Upper lobe of left lung (tissue), 4 donors: ENCODE results near the gene DOCK4.

Experiments
- POLR2A ChIP-seq, 4 donors: fragments of 450-650 bp; IDR thresholded peaks; one replicate each; pipeline ENCODE4 v1.5.1; 2016 to 2017; ENCODE audit warnings: antibody characterized with exemption in 4 of 4, mild to moderate bottlenecking in 2 of 4
- TF ChIP-seq, protein P1 (sequence below), 6 experiments: fragments of 450-650 bp in 4 of 6; fragments of 200-600 bp in 2 of 6; sonication (generic) in 2 of 6; IDR thresholded peaks; one replicate each; pipeline ENCODE4 v1.5.1; 2016 to 2019; ENCODE audit warnings: antibody characterized with exemption in 6 of 6

- no peak for TF ChIP-seq POLR2A (IDR thresholded peaks at IDR 0.05)
- TF ChIP-seq, protein P1, sequence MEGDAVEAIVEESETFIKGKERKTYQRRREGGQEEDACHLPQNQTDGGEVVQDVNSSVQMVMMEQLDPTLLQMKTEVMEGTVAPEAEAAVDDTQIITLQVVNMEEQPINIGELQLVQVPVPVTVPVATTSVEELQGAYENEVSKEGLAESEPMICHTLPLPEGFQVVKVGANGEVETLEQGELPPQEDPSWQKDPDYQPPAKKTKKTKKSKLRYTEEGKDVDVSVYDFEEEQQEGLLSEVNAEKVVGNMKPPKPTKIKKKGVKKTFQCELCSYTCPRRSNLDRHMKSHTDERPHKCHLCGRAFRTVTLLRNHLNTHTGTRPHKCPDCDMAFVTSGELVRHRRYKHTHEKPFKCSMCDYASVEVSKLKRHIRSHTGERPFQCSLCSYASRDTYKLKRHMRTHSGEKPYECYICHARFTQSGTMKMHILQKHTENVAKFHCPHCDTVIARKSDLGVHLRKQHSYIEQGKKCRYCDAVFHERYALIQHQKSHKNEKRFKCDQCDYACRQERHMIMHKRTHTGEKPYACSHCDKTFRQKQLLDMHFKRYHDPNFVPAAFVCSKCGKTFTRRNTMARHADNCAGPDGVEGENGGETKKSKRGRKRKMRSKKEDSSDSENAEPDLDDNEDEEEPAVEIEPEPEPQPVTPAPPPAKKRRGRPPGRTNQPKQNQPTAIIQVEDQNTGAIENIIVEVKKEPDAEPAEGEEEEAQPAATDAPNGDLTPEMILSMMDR (IDR thresholded peaks at IDR 0.05) = no peak
Observed at GRCh38 chr7:112006071-112006470, 200.1 kb downstream of the DOCK4 start.
